Measurements from ENCODE around the gene TAOK1.

Gene TAOK1

GRCh38 chr17:29364691-29365090 is 25.5 kb upstream of the TAOK1 start:
- TF ChIP-seq ZNF423 (tag by site-specific recombination; IDR thresholded peaks at IDR 0.05) (no peak), ZNF629 (tag by site-specific recombination; IDR thresholded peaks at IDR 0.05) (no peak), ZFHX2 (tag by site-specific recombination; conservative IDR thresholded peaks at IDR 0.05) (no peak), ZNF561 (tag by site-specific recombination; IDR thresholded peaks at IDR 0.05; ENCODE audit: borderline replicate concordance) (no peak), ZNF184 (tag by site-specific recombination; IDR thresholded peaks at IDR 0.05) (no peak), ZEB2 (tag by site-specific recombination; IDR thresholded peaks at IDR 0.05) (no peak), ZBTB49 (tag by site-specific recombination; IDR thresholded peaks at IDR 0.05; ENCODE audit: low read depth) (no peak), MZF1 (tag by site-specific recombination; IDR thresholded peaks at IDR 0.05; ENCODE audit: borderline replicate concordance) (no peak)
- Histone ChIP-seq H3K27ac (ENCODE audit: extremely low read depth, low read depth, low read length) (no peak overlapping the region), H3K9me3 (ENCODE audit: control insufficient read depth, insufficient read depth, low read depth, low read length) (no peaks in the 10 kb centered on the region), H3K4me1 (ENCODE audit: control insufficient read depth, insufficient read depth, low read length) (no peaks in the 10 kb centered on the region), H3K36me3 (ENCODE audit: control insufficient read depth in 2 of 2, insufficient read depth in 1 of 2, low read length in 2 of 2) (peaks cover 0 to 7% of the 10 kb centered on the region in 2 experiments; a peak in 2 of 3 replicates), H3K4me3 (ENCODE audit: low read depth, low read length) (no peak overlapping the region)
- ChIA-PET CTCF (interaction anchor here (0.6 to 1.1 kb wide), 3 partner anchors 72 to 277 kb away, joined by 3 to 6 read pairs (median 5); no protein-coding TSS in a partner anchor), POLR2A (interaction anchor here (0.5 to 2.7 kb wide), 2 partner anchors 13 to 70 kb away, joined by 4 to 8 read pairs; partner anchors contain the start of gene NUFIP2)

GRCh38 chr17:29368161-29368560 is 22.0 kb upstream of the TAOK1 start:
- ChIA-PET POLR2A (no interaction called here), CTCF (interaction anchor here (1.3 to 4.7 kb wide), 6 partner anchors 36 to 244 kb away, joined by 3 to 70 read pairs (median 8); no protein-coding TSS in a partner anchor)
- Histone ChIP-seq H3K9me3 (ENCODE audit: control insufficient read depth, insufficient read depth, low read depth, low read length) (no peaks in the 10 kb centered on the region), H3K4me3 (ENCODE audit: low read depth, low read length) (no peak overlapping the region), H3K36me3 (ENCODE audit: control insufficient read depth in 2 of 2, insufficient read depth in 1 of 2, low read length in 2 of 2) (peaks cover 0 to 7% of the 10 kb centered on the region in 2 experiments; a peak in 2 of 3 replicates), H3K4me1 (ENCODE audit: control insufficient read depth, insufficient read depth, low read length) (no peaks in the 10 kb centered on the region), H3K27ac (ENCODE audit: extremely low read depth, low read depth, low read length) (no peak overlapping the region)
- no peak for TF ChIP-seq ZNF133 (tag by site-specific recombination; IDR thresholded peaks at IDR 0.05)
- TF ChIP-seq ZNF544 (tag by site-specific recombination; IDR thresholded peaks at IDR 0.05): no peak
- no peak for TF ChIP-seq WT1 (tag by site-specific recombination; IDR thresholded peaks at IDR 0.05)
- no peak for TF ChIP-seq ZBTB48 (tag by site-specific recombination; IDR thresholded peaks at IDR 0.05)

GRCh38 chr17:29368926-29369325 is 21.2 kb upstream of the TAOK1 start:
- H3K4me3 ChIP-seq (ENCODE audit: low read depth, low read length): no peak overlapping the region
- H3K9me3 ChIP-seq (ENCODE audit: control insufficient read depth, insufficient read depth, low read depth, low read length): no peaks in the 10 kb centered on the region
- TF ChIP-seq ATF2 (tag by site-specific recombination; IDR thresholded peaks at IDR 0.05; ENCODE audit: low read depth): no peak
- no peak for TF ChIP-seq ZNF341 (tag by site-specific recombination; IDR thresholded peaks at IDR 0.05; ENCODE audit: low read depth)
- no peak for TF ChIP-seq ZNF140 (tag by site-specific recombination; IDR thresholded peaks at IDR 0.05)
- TF ChIP-seq WT1 (tag by site-specific recombination; IDR thresholded peaks at IDR 0.05): no peak
- no peak for TF ChIP-seq ZNF555 (tag by site-specific recombination; conservative IDR thresholded peaks at IDR 0.05)
- TF ChIP-seq ZNF600 (tag by site-specific recombination; IDR thresholded peaks at IDR 0.05): no peak
- no peak overlapping the region for H3K27ac ChIP-seq (ENCODE audit: extremely low read depth, low read depth, low read length)
- H3K36me3 ChIP-seq (ENCODE audit: control insufficient read depth in 2 of 2, insufficient read depth in 1 of 2, low read length in 2 of 2): peaks cover 0 to 7% of the 10 kb centered on the region in 2 experiments; a peak in 2 of 3 replicates
- CTCF ChIA-PET: interaction anchor here (0.9 to 4.7 kb wide), 37 partner anchors 8 to 725 kb away, joined by 3 to 70 read pairs (median 7); partner anchors contain the start of genes ABHD15, ANKRD13B and TP53I13
- H3K4me1 ChIP-seq (ENCODE audit: control insufficient read depth, insufficient read depth, low read length): no peaks in the 10 kb centered on the region
- POLR2A ChIA-PET: interaction anchor here (0.5 to 2.0 kb wide), 3 partner anchors 21 to 75 kb away, joined by 3 to 17 read pairs (median 9); partner anchors contain the start of genes NUFIP2 and TAOK1

All from HEK293 (cell line).